H9 (cell line): ENCODE results near the gene SEC23A. TPM values are rescaled to one million over a fixed set of nuclear protein-coding genes. Genes with fewer than 3 reads are reported as not detected.
"Not testable (repeated sequence)": the region's sequence is repeated elsewhere in the genome, so short reads cannot be mapped to it uniquely, and the experiment has no call there.

Source experiments
- DNase-seq: peaks from one replicate; pipeline ENCODE4 v3.0.0-alpha.2; 2017
- H2AFZ ChIP-seq: one replicate; pipeline ENCODE4 v1.6.1; 2013; ENCODE audit warnings: mild to moderate bottlenecking, low read length, control low read depth, moderate library complexity
- H2AK5ac ChIP-seq: 2 replicates; pipeline ENCODE4 v1.6.1; 2013; ENCODE audit warnings: low read length, control low read depth, mixed read lengths; ENCODE audit not compliant: insufficient read length
- H2BK120ac ChIP-seq: one replicate; pipeline ENCODE4 v1.6.1; 2013; ENCODE audit warnings: low read depth, mild to moderate bottlenecking, low read length, control low read depth, inconsistent platforms; ENCODE audit not compliant: poor library complexity, severe bottlenecking
- H2BK12ac ChIP-seq: 2 replicates; pipeline ENCODE4 v1.6.1; 2013; ENCODE audit warnings: low read length, control low read depth, mixed read lengths, low read depth; ENCODE audit not compliant: insufficient read length
- H2BK15ac ChIP-seq: 2 replicates; pipeline ENCODE4 v1.6.1; 2013; ENCODE audit warnings: low read depth, low read length, control low read depth
- H2BK20ac ChIP-seq: one replicate; pipeline ENCODE4 v1.6.1; 2013; ENCODE audit warnings: low read depth, mild to moderate bottlenecking, low read length, control low read depth, inconsistent platforms; ENCODE audit not compliant: poor library complexity, severe bottlenecking
- H2BK5ac ChIP-seq: 2 replicates; pipeline ENCODE4 v1.6.1; 2013; ENCODE audit warnings: low read length, control low read depth, mixed read lengths; ENCODE audit not compliant: insufficient read length
- H3K14ac ChIP-seq: 2 replicates; pipeline ENCODE4 v1.6.1; 2013; ENCODE audit warnings: low read length, control low read depth; ENCODE audit not compliant: insufficient read depth
- H3K18ac ChIP-seq: 2 replicates; pipeline ENCODE4 v1.6.1; 2013; ENCODE audit warnings: low read depth, mild to moderate bottlenecking, mixed read lengths, low read length, control low read depth; ENCODE audit not compliant: insufficient read length
- H3K23ac ChIP-seq: 2 replicates; pipeline ENCODE4 v1.6.1; 2013; ENCODE audit warnings: low read length, control low read depth, mixed read lengths, low read depth; ENCODE audit not compliant: insufficient read length
- H3K23me2 ChIP-seq: 2 replicates; pipeline ENCODE4 v1.6.1; 2013; ENCODE audit warnings: low read depth, mild to moderate bottlenecking, mixed read lengths, low read length, control low read depth; ENCODE audit not compliant: insufficient read length, poor library complexity, severe bottlenecking
- H3K27ac ChIP-seq: 2 replicates; pipeline ENCODE4 v1.5.1; 2013; ENCODE audit warnings: low read length, control low read depth, mixed read lengths, low read depth; ENCODE audit not compliant: insufficient read length
- H3K27me3 ChIP-seq: 2 replicates; pipeline ENCODE4 v1.6.1; 2013; ENCODE audit warnings: low read length, control low read depth, inconsistent platforms; ENCODE audit not compliant: insufficient read depth
- H3K4ac ChIP-seq: 2 replicates; pipeline ENCODE4 v1.6.1; 2013; ENCODE audit warnings: low read depth, mild to moderate bottlenecking, control low read depth, inconsistent platforms, low read length, moderate library complexity
- H3K4me1 ChIP-seq: 2 replicates; pipeline ENCODE4 v1.6.1; 2013; ENCODE audit warnings: low read length, control low read depth, inconsistent platforms; ENCODE audit not compliant: insufficient read depth
- H3K4me2 ChIP-seq: 2 replicates; pipeline ENCODE4 v1.6.1; 2013; ENCODE audit warnings: low read length, control low read depth, mixed read lengths; ENCODE audit not compliant: insufficient read length, insufficient read depth
- H3K56ac ChIP-seq: 2 replicates; pipeline ENCODE4 v1.6.1; 2013; ENCODE audit warnings: low read depth, mild to moderate bottlenecking, mixed read lengths, low read length, control low read depth; ENCODE audit not compliant: insufficient read length
- H3K79me1 ChIP-seq: 2 replicates; pipeline ENCODE4 v1.6.1; 2013; ENCODE audit warnings: low read depth, mild to moderate bottlenecking, moderate library complexity, low read length, control low read depth, inconsistent platforms; ENCODE audit not compliant: insufficient read depth, poor library complexity, severe bottlenecking
- H3K79me2 ChIP-seq: 2 replicates; pipeline ENCODE4 v1.6.1; 2013; ENCODE audit warnings: low read length, control low read depth, inconsistent platforms; ENCODE audit not compliant: insufficient read depth
- H3K9ac ChIP-seq: 2 replicates; pipeline ENCODE4 v1.6.1; 2013; ENCODE audit warnings: low read length, control low read depth, mixed read lengths; ENCODE audit not compliant: insufficient read length; ENCODE audit errors: extremely low read depth
- H3K9me3 ChIP-seq: one replicate; pipeline ENCODE4 v1.6.1; 2013; ENCODE audit warnings: low read depth, low read length, inconsistent platforms; ENCODE audit not compliant: control insufficient read depth
- H3T11ph ChIP-seq: one replicate; pipeline ENCODE4 v1.6.1; 2013; ENCODE audit warnings: mild to moderate bottlenecking, low read length, control low read depth, inconsistent platforms
- H4K20me1 ChIP-seq: one replicate; pipeline ENCODE4 v1.6.1; 2013; ENCODE audit not compliant: control insufficient read depth, insufficient read length, insufficient read depth
- H4K5ac ChIP-seq: 2 replicates; pipeline ENCODE4 v1.6.1; 2013; ENCODE audit warnings: low read depth, mild to moderate bottlenecking, mixed read lengths, low read length, control low read depth; ENCODE audit not compliant: insufficient read length
- H4K8ac ChIP-seq: replicated peaks from 2 replicates; pipeline ENCODE4 v1.6.1; 2013; ENCODE audit warnings: low read length, control low read depth, mixed read lengths, low read depth; ENCODE audit not compliant: insufficient read length
- H4K91ac ChIP-seq: 2 replicates; pipeline ENCODE4 v1.6.1; 2013; ENCODE audit warnings: low read depth, mild to moderate bottlenecking, moderate library complexity, mixed read lengths, low read length, control low read depth; ENCODE audit not compliant: insufficient read length
- H3K27ac Mint-ChIP-seq, 3 experiments: 2 replicates in 2 of 3; 3 replicates in 1 of 3; pipeline ENCODE4 v1.8.0; 2020 to 2021; ENCODE audit warnings: mixed read lengths in 3 of 3, mild to moderate bottlenecking in 1 of 3, moderate library complexity in 1 of 3
- H3K27me3 Mint-ChIP-seq: 2 replicates; pipeline ENCODE4 v1.8.0; 2021; ENCODE audit warnings: low read depth, mild to moderate bottlenecking, moderate library complexity, mixed read lengths
- H3K36me3 Mint-ChIP-seq, 3 experiments: 2 replicates in 2 of 3; 3 replicates in 1 of 3; pipeline ENCODE4 v1.8.0; 2020 to 2021; ENCODE audit warnings: low read depth in 3 of 3, mixed read lengths in 3 of 3; ENCODE audit not compliant: insufficient read depth in 1 of 3
- H3K4me1 Mint-ChIP-seq, 2 experiments: 2 replicates each; pipeline ENCODE4 v1.8.0; 2020; ENCODE audit warnings: mixed read lengths in 2 of 2
- H3K4me3 Mint-ChIP-seq, 2 experiments: 2 replicates in 1 of 2; 3 replicates in 1 of 2; pipeline ENCODE4 v1.8.0; 2020 to 2021; ENCODE audit warnings: mild to moderate bottlenecking in 2 of 2, mixed read lengths in 2 of 2, moderate library complexity in 1 of 2
- H3K9me3 Mint-ChIP-seq, 2 experiments: 2 replicates in 1 of 2; 3 replicates in 1 of 2; pipeline ENCODE4 v1.8.0; 2020; ENCODE audit warnings: mild to moderate bottlenecking in 2 of 2, mixed read lengths in 2 of 2, moderate library complexity in 1 of 2
- CTCF ChIP-seq: fragments of 200-600 bp; sonication (generic); conservative IDR thresholded peaks from 3 replicates; pipeline ENCODE4 v1.8.0; 2021; ENCODE audit warnings: antibody characterized with exemption, mild to moderate bottlenecking
- WGBS: extraction: QIAGEN DNeasy Blood & Tissue Kit; methylation state at CpG from one replicate; pipeline ENCODE4 v1.1.7; 2013; ENCODE audit warnings: missing lambda C conversion rate, low lambda C conversion rate, mixed read lengths; ENCODE audit not compliant: insufficient read length; ENCODE audit errors: extremely low coverage; 5-methylcytosine and 5-hydroxymethylcytosine counted together
- total RNA-seq: library from RNA; stranded (reverse); gene quantifications from 2 replicates; pipeline ENCODE4 v1.2.1, GENCODE V29; 2021

SEC23A gene
- total RNA-seq, 1 experiment from 2014 or later: 55.3 TPM

GRCh38 chr14:39055786-39056474 lies 47.1 kb downstream of the SEC23A start:
- Histone ChIP-seq H3K79me1 (no peaks in the 10 kb centered on the region), H3K14ac (no peak overlapping the region), H3K23me2 (no peaks in the 10 kb centered on the region), H3T11ph (no peak overlapping the region), H2AK5ac (no peak overlapping the region), H3K27me3 (no peaks in the 10 kb centered on the region), H3K4me1 (no peaks in the 10 kb centered on the region), H4K8ac (no peak overlapping the region), H4K5ac (no peak overlapping the region), H3K4ac (no peak overlapping the region), H2BK15ac (no peak overlapping the region), H3K27ac (no peak overlapping the region), H2BK12ac (no peak overlapping the region), H4K91ac (no peak overlapping the region), H3K23ac (no peak overlapping the region), H4K20me1 (no peaks in the 10 kb centered on the region), H3K9ac (no peak overlapping the region), H2BK20ac (no peak overlapping the region), H2BK5ac (no peak overlapping the region), H2AFZ (no peak overlapping the region), H3K18ac (no peak overlapping the region), H3K79me2 (no peaks in the 10 kb centered on the region), H2BK120ac (no peak overlapping the region), H3K56ac (no peak overlapping the region), H3K4me2 (no peak overlapping the region), H3K9me3 (peaks cover 21% of the 10 kb centered on the region)
- no CpG with 5 or more reads among the region's 10 CpGs for WGBS
- peaks cover 28 to 29% of the 10 kb centered on the region in 2 experiments for H3K9me3 Mint-ChIP-seq
- no peak for TF ChIP-seq CTCF
- no peak overlapping the region for H3K27ac Mint-ChIP-seq
- no peaks in the 10 kb centered on the region for H3K27me3 Mint-ChIP-seq
- no peak for DNase-seq
- H3K4me3 Mint-ChIP-seq: no peak overlapping the region
- H3K36me3 Mint-ChIP-seq: peaks cover 80 to 95% (median 92%) of the 10 kb centered on the region in 3 experiments
- no peaks in the 10 kb centered on the region for H3K4me1 Mint-ChIP-seq

GRCh38 chr14:39052869-39053454 lies 50.1 kb downstream of the SEC23A start:
- not testable (repeated sequence) for H3K27ac ChIP-seq, H4K20me1 ChIP-seq, H3K27ac Mint-ChIP-seq, H3K9ac ChIP-seq, H3K79me2 ChIP-seq, H2AK5ac ChIP-seq, H3K27me3 ChIP-seq, H4K5ac ChIP-seq, H2BK5ac ChIP-seq, H2BK20ac ChIP-seq, H3K4me1 ChIP-seq, H3K27me3 Mint-ChIP-seq, H3K14ac ChIP-seq, H2AFZ ChIP-seq, H3K4ac ChIP-seq, H3K23me2 ChIP-seq, H3K18ac ChIP-seq, H4K8ac ChIP-seq, H2BK12ac ChIP-seq, H3K79me1 ChIP-seq, H3K56ac ChIP-seq, H3K4me2 ChIP-seq, H3K4me1 Mint-ChIP-seq, H3K4me3 Mint-ChIP-seq, H3T11ph ChIP-seq, H4K91ac ChIP-seq, H2BK15ac ChIP-seq, DNase-seq, H3K23ac ChIP-seq, H2BK120ac ChIP-seq
- Mint-ChIP-seq H3K9me3 (peaks cover 15 to 21% of the 10 kb centered on the region in 2 experiments), H3K36me3 (peaks cover 61 to 82% (median 81%) of the 10 kb centered on the region in 3 experiments)
- whole genome bisulfite sequencing: no CpG with 5 or more reads among the region's 5 CpGs
- peaks cover 21% of the 10 kb centered on the region for H3K9me3 ChIP-seq
